ENCODE data around the gene OR5W2. TPM values are rescaled to one million over a fixed set of nuclear protein-coding genes. Genes with fewer than 3 reads are reported as not detected.

The OR5W2 gene
- total and polyA plus RNA-seq, 2 donors (not counting 3 experiments of a cell fraction or from before 2014, with no cell fraction given), result not detected

- BruUV-seq (replicated peaks), result no TSS peak
- H2AFZ ChIP-seq (ENCODE audit: low read depth, low read length), result no peak overlapping the region
- H3K4me1 ChIP-seq (ENCODE audit: control insufficient read depth, extremely low read depth, insufficient read depth, low read length), result no peaks in the 10 kb centered on the region
- no peaks in the 10 kb centered on the region for H3K36me3 ChIP-seq (ENCODE audit: control insufficient read depth in 2 of 2, extremely low read depth in 1 of 2, insufficient read depth in 2 of 2, low read length in 2 of 2)
- H3K27me3 ChIP-seq (ENCODE audit: control insufficient read depth in 2 of 2, insufficient read depth in 2 of 2, low read length in 2 of 2), result no peaks in the 10 kb centered on the region
- dilution Hi-C loops (cut with MboI; ENCODE audit: extremely low pct_ligation_motif_present, low sequenced_read_pairs), result no loop called here
- H3K4me3 ChIP-seq (replicated peaks in 1 of 3; ENCODE audit: insufficient read depth in 1 of 3, low read depth in 1 of 3, low read length in 3 of 3), result no peak overlapping the region
- CTCF ChIA-PET, result no interaction called here
- H3K4me2 ChIP-seq (ENCODE audit: insufficient read depth, low read length), result no peak overlapping the region
- H3K9me3 ChIP-seq (replicated peaks; ENCODE audit: control insufficient read depth, insufficient read depth, low read length), result peaks cover 4% of the 10 kb centered on the region
- H3K9ac ChIP-seq (replicated peaks; ENCODE audit: extremely low read depth, insufficient read depth, low read length), result no peak overlapping the region
- H3K27ac ChIP-seq (ENCODE audit: insufficient read depth, low read depth, low read length), result no peak overlapping the region
- no peak for FAIRE-seq
- H3K9me1 ChIP-seq (replicated peaks; ENCODE audit: control insufficient read depth, extremely low read depth, insufficient read depth, low read length), result no peaks in the 10 kb centered on the region
- intact Hi-C loops (cut with micrococcal nuclease), result no loop called here
- H4K20me1 ChIP-seq (replicated peaks; ENCODE audit: control insufficient read depth, extremely low read depth, insufficient read depth, low read length), result no peaks in the 10 kb centered on the region
- no peak for DNase-seq (ENCODE audit: low read depth, low spot score)
- no peak for TF ChIP-seq POLR2AphosphoS5 (IDR thresholded peaks at IDR 0.05; ENCODE audit: insufficient read depth, low read depth, low read length)
- TF ChIP-seq, protein P1, sequence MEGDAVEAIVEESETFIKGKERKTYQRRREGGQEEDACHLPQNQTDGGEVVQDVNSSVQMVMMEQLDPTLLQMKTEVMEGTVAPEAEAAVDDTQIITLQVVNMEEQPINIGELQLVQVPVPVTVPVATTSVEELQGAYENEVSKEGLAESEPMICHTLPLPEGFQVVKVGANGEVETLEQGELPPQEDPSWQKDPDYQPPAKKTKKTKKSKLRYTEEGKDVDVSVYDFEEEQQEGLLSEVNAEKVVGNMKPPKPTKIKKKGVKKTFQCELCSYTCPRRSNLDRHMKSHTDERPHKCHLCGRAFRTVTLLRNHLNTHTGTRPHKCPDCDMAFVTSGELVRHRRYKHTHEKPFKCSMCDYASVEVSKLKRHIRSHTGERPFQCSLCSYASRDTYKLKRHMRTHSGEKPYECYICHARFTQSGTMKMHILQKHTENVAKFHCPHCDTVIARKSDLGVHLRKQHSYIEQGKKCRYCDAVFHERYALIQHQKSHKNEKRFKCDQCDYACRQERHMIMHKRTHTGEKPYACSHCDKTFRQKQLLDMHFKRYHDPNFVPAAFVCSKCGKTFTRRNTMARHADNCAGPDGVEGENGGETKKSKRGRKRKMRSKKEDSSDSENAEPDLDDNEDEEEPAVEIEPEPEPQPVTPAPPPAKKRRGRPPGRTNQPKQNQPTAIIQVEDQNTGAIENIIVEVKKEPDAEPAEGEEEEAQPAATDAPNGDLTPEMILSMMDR (IDR thresholded peaks at IDR 0.05; ENCODE audit: extremely low read depth in 1 of 2, insufficient read depth in 1 of 2, low read depth in 1 of 2, low read length in 2 of 2), result no peak
- no peak for TF ChIP-seq POLR2A (IDR thresholded peaks at IDR 0.05; ENCODE audit: low read depth, low read length)
- TF ChIP-seq, protein P2, sequence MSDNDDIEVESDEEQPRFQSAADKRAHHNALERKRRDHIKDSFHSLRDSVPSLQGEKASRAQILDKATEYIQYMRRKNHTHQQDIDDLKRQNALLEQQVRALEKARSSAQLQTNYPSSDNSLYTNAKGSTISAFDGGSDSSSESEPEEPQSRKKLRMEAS (IDR thresholded peaks at IDR 0.05; ENCODE audit: insufficient read depth, insufficient read length), result no peak
- no peak for TF ChIP-seq EZH2 (IDR thresholded peaks at IDR 0.05; ENCODE audit: borderline replicate concordance, low read depth, low read length, severe bottlenecking)
- no peak for TF ChIP-seq MYC (IDR thresholded peaks at IDR 0.05; ENCODE audit: low read depth, low read length)
- TF ChIP-seq GATA2 (IDR thresholded peaks at IDR 0.05; ENCODE audit: insufficient read depth, insufficient read length, low read depth, low read length), result no peak
- no peak for TF ChIP-seq JUN (IDR thresholded peaks at IDR 0.05; ENCODE audit: borderline replicate concordance, insufficient read depth, insufficient read length, low read depth)
- no peak for TF ChIP-seq FOS (IDR thresholded peaks at IDR 0.05; ENCODE audit: borderline replicate concordance, insufficient read depth, low read length)
- POLR2A ChIA-PET, result no interaction called here
- H3K79me2 ChIP-seq (ENCODE audit: control insufficient read depth, insufficient read depth, low read length), result no peaks in the 10 kb centered on the region
Observed at GRCh38 chr11:55956521-55956920, 42.1 kb upstream of the OR5W2 start.

Measured in endothelial cell of umbilical vein (primary cell).